HG03469 (cell line): Measurements from ENCODE around the gene FSTL5.

Experiments used
- ATAC-seq: cut with Tn5 transposase; IDR thresholded peaks from one replicate; pipeline ENCODE4 v1.9.1; 2021; ENCODE audit warnings: mild to moderate bottlenecking, moderate library complexity, moderate number of reproducible peaks; ENCODE audit not compliant: unreplicated experiment

The FSTL5 gene

GRCh38 chr4:161721947-161722346, 441.9 kb downstream of the FSTL5 start:
- no peak for ATAC-seq

- no peak for ATAC-seq
Observed at GRCh38 chr4:161717084-161717483, 446.7 kb downstream of the FSTL5 start.

GRCh38 chr4:161714931-161715330, 448.9 kb downstream of the FSTL5 start:
- ATAC-seq, result no peak

- no peak for ATAC-seq
Observed at GRCh38 chr4:161714022-161714751, 449.6 kb downstream of the FSTL5 start.

GRCh38 chr4:161704653-161705052, 459.1 kb downstream of the FSTL5 start:
- ATAC-seq, result no peak

- no peak for ATAC-seq
Observed at GRCh38 chr4:161704040-161704439, 459.8 kb downstream of the FSTL5 start.

- ATAC-seq, result no peak
Observed at GRCh38 chr4:161702287-161702686, 461.5 kb downstream of the FSTL5 start.

GRCh38 chr4:161696944-161697343, 466.9 kb downstream of the FSTL5 start:
- ATAC-seq, result no peak

- ATAC-seq, result no peak
Observed at GRCh38 chr4:161680146-161680545, 483.7 kb downstream of the FSTL5 start.

GRCh38 chr4:161664740-161665139, 499.1 kb downstream of the FSTL5 start:
- ATAC-seq, result no peak

GRCh38 chr4:161663844-161664243, 500.0 kb downstream of the FSTL5 start:
- ATAC-seq, result no peak

- no peak for ATAC-seq
Observed at GRCh38 chr4:161658676-161659075, 505.1 kb downstream of the FSTL5 start.

GRCh38 chr4:161657616-161658015, 506.2 kb downstream of the FSTL5 start:
- ATAC-seq, result no peak

- ATAC-seq, result no peak
Observed at GRCh38 chr4:161656594-161656993, 507.2 kb downstream of the FSTL5 start.

- ATAC-seq, result no peak
Observed at GRCh38 chr4:161655148-161655547, 508.7 kb downstream of the FSTL5 start.

GRCh38 chr4:161653697-161654096, 510.1 kb downstream of the FSTL5 start:
- ATAC-seq, result no peak

GRCh38 chr4:161651586-161651985, 512.2 kb downstream of the FSTL5 start:
- ATAC-seq, result no peak

- ATAC-seq, result no peak
Observed at GRCh38 chr4:161650812-161651211, 513.0 kb downstream of the FSTL5 start.

GRCh38 chr4:161647757-161648156, 516.0 kb downstream of the FSTL5 start:
- no peak for ATAC-seq

GRCh38 chr4:161642708-161643107, 521.1 kb downstream of the FSTL5 start:
- ATAC-seq, result no peak

- ATAC-seq, result no peak
Observed at GRCh38 chr4:161629694-161630441, 533.9 kb downstream of the FSTL5 start.
